Endothelial cell of umbilical vein (primary cell): ENCODE data around the gene BRCA1. TPM values are rescaled to one million over a fixed set of nuclear protein-coding genes. Genes with fewer than 3 reads are reported as not detected.
"Not testable (repeated sequence)": the region's sequence is repeated elsewhere in the genome, so short reads cannot be mapped to it uniquely, and the experiment has no call there.

Experiments
- BruUV-seq: library from RNA; stranded (reverse); fragments of 400-500 nt; replicated peaks from 2 replicates; lab custom pipeline; 2021; lab: Mats Ljungman, UMichigan
- CTCF ChIA-PET: fragments of 300-600, 350-600 bp; sonication (Branson Sonifier 250); formaldehyde crosslinking; loops from one replicate; lab custom pipeline; 2021; ENCODE audit warnings: antibody characterized with exemption, inconsistent platforms; lab: Charles Lee
- POLR2A ChIA-PET: fragments of 300-600, 350-600 bp; sonication (Branson Sonifier 250); formaldehyde crosslinking; loops from one replicate; lab custom pipeline; 2021; ENCODE audit warnings: antibody characterized with exemption, inconsistent platforms; lab: Charles Lee
- DNase-seq: peaks from one replicate; pipeline ENCODE4 v3.0.0-alpha.2; 2011; ENCODE audit warnings: low read depth, low spot score
- FAIRE-seq: peaks from 2 replicates; lab custom pipeline; 2011; peaks lifted over from hg19 to GRCh38; lab: Jason Lieb, UNC
- H2AFZ ChIP-seq: 2 replicates; pipeline ENCODE4 v1.6.0; 2012; ENCODE audit warnings: low read depth, low read length, control low read depth, inconsistent platforms
- H3K27ac ChIP-seq: 2 replicates; pipeline ENCODE4 v1.5.1; 2011; ENCODE audit warnings: low read depth, mild to moderate bottlenecking, control low read depth, low read length, moderate library complexity; ENCODE audit not compliant: insufficient read depth
- H3K27me3 ChIP-seq, 2 experiments: 2 replicates each; pipeline versions ENCODE4 v1.6.0 to v1.6.1; 2011; ENCODE audit warnings: low read length in 2 of 2, mixed read lengths in 1 of 2; ENCODE audit not compliant: control insufficient read depth in 2 of 2, insufficient read depth in 2 of 2
- H3K36me3 ChIP-seq, 2 experiments: 2 replicates in 1 of 2; 3 replicates in 1 of 2; pipeline ENCODE4 v1.5.1; 2011; ENCODE audit warnings: low read length in 2 of 2, mild to moderate bottlenecking in 1 of 2, moderate library complexity in 1 of 2; ENCODE audit not compliant: control insufficient read depth in 2 of 2, insufficient read depth in 2 of 2; ENCODE audit errors: extremely low read depth in 1 of 2
- H3K4me1 ChIP-seq: 3 replicates; pipeline ENCODE4 v1.5.1; 2011; ENCODE audit warnings: mild to moderate bottlenecking, low read length; ENCODE audit not compliant: control insufficient read depth, insufficient read depth; ENCODE audit errors: extremely low read depth
- H3K4me2 ChIP-seq: 2 replicates; pipeline ENCODE4 v1.6.1; 2011; ENCODE audit warnings: low read length, control low read depth, mixed read lengths; ENCODE audit not compliant: insufficient read depth
- H3K4me3 ChIP-seq, 3 experiments: fragments of 200-600 bp in 1 of 3; sonication (generic), shearing (Covaris generic) in 1 of 3; replicated peaks in 1 of 3; 2 replicates each; pipeline ENCODE4 v1.5.1; 2011 to 2016; ENCODE audit warnings: control low read depth in 3 of 3, low read length in 3 of 3, mild to moderate bottlenecking in 2 of 3, inconsistent platforms in 1 of 3, low read depth in 1 of 3, moderate library complexity in 1 of 3; ENCODE audit not compliant: insufficient read depth in 1 of 3
- H3K79me2 ChIP-seq: 2 replicates; pipeline ENCODE4 v1.6.0; 2012; ENCODE audit warnings: low read length, inconsistent platforms; ENCODE audit not compliant: control insufficient read depth, insufficient read depth
- H3K9ac ChIP-seq: replicated peaks from 2 replicates; pipeline ENCODE3; 2011; ENCODE audit warnings: low read length, control low read depth; ENCODE audit not compliant: insufficient read depth; ENCODE audit errors: extremely low read depth
- H3K9me1 ChIP-seq: replicated peaks from 3 replicates; pipeline ENCODE4 v1.6.0; 2011; ENCODE audit warnings: mild to moderate bottlenecking, low read length; ENCODE audit not compliant: control insufficient read depth, insufficient read depth; ENCODE audit errors: extremely low read depth
- H3K9me3 ChIP-seq: replicated peaks from 2 replicates; pipeline ENCODE4 v1.5.1; 2012; ENCODE audit warnings: low read length, inconsistent platforms; ENCODE audit not compliant: control insufficient read depth, insufficient read depth
- H4K20me1 ChIP-seq: replicated peaks from 2 replicates; pipeline ENCODE3; 2011; ENCODE audit warnings: mild to moderate bottlenecking, low read length; ENCODE audit not compliant: control insufficient read depth, insufficient read depth; ENCODE audit errors: extremely low read depth
- EZH2 ChIP-seq: IDR thresholded peaks from 2 replicates; pipeline ENCODE4 v1.6.1; 2012; ENCODE audit warnings: borderline replicate concordance, low read depth, mild to moderate bottlenecking, moderate library complexity, low read length, inconsistent platforms; ENCODE audit not compliant: severe bottlenecking
- GATA2 ChIP-seq: IDR thresholded peaks from 2 replicates; pipeline ENCODE4 v1.7.0; 2011; ENCODE audit warnings: low read depth, mild to moderate bottlenecking, moderate library complexity, mixed read lengths, low read length; ENCODE audit not compliant: insufficient read length, insufficient read depth
- JUN ChIP-seq: IDR thresholded peaks from 2 replicates; pipeline ENCODE4 v1.6.1; 2011; ENCODE audit warnings: borderline replicate concordance, low read depth; ENCODE audit not compliant: insufficient read length, insufficient read depth
- MYC ChIP-seq: IDR thresholded peaks from one replicate; pipeline ENCODE4 v1.6.1; 2011; ENCODE audit warnings: mild to moderate bottlenecking, low read depth, low read length
- POLR2A ChIP-seq: IDR thresholded peaks from 2 replicates; pipeline ENCODE4 v1.6.1; 2012; ENCODE audit warnings: low read depth, mild to moderate bottlenecking, control low read depth, low read length
- dilution Hi-C: fragments of 300-500 bp; cut with MboI; formaldehyde crosslinking; loops from one replicate; pipeline ENCODE4 v1.15.0; 2019; ENCODE audit warnings: low sequenced_read_pairs; ENCODE audit not compliant: extremely low pct_ligation_motif_present
- intact Hi-C: fragments of 100-400 bp; cut with micrococcal nuclease; formaldehyde crosslinking; loops from one replicate; pipeline ENCODE4 v1.10.0; 2022
- polyA plus RNA-seq, 4 experiments: library from polyadenylated mRNA; depleted of rRNA in 3 of 4; stranded (reverse) in 3 of 4; unstranded in 1 of 4; fragments of >200 nt; gene quantifications; 2 replicates each; pipeline versions ENCODE4 v1.2.1 to v1.2.3, GENCODE V29; 2011 to 2012; ENCODE audit warnings: missing spikeins in 1 of 4
- total RNA-seq: library from RNA; stranded (reverse); gene quantifications from 2 replicates; pipeline ENCODE4 v1.2.3, GENCODE V29; 2021
- TF ChIP-seq, protein P1 (sequence below), 2 donors: IDR thresholded peaks; 1 replicate in 1 of 2; 2 replicates in 1 of 2; pipeline ENCODE4 v1.5.1; 2011; ENCODE audit warnings: low read length in 2 of 2, mild to moderate bottlenecking in 2 of 2, moderate library complexity in 2 of 2, control low read depth in 1 of 2, inconsistent platforms in 1 of 2, low read depth in 1 of 2; ENCODE audit not compliant: insufficient read depth in 1 of 2; ENCODE audit errors: extremely low read depth in 1 of 2

Gene BRCA1
- total and polyA plus RNA-seq, 2 donors (not counting 3 experiments of a cell fraction or from before 2014, with no cell fraction given) = 14.3 to 29.0 TPM

DNA sequence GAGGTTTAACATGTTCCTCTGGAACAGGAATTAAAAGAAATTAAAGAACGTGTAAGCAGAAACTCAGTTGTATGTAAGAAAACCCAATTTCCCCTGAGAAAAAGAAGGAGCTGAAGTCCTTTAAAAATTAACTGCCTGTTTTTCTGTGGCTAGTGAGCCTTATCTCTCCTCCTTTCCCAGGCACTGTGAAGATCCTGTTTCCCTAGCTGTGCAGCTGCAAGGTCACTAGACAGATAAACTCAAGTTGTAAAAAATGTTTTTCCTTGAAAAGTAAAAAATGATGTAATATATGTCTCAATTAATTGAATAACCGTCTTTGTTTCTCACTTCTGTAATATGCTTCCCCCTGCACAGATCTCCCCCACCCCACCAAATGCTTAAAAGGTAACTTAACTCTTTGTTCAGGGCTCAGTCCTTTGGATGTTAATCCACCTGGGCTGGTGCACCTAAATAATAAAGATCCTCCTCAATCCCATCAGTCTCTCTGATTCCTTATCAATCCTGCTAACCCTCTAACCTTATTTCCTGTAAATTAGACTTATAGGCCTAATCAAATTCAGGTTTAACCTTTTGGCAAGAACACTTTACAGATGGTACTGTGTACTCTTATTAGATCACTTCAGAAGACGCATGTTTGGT, 28.2 kb upstream of the BRCA1 start:
- H3K27ac ChIP-seq, H3K79me2 ChIP-seq, H3K27me3 ChIP-seq, H3K4me1 ChIP-seq, H3K36me3 ChIP-seq, FAIRE-seq, H4K20me1 ChIP-seq, H3K9me3 ChIP-seq, H3K9me1 ChIP-seq, dilution Hi-C loops, H3K4me3 ChIP-seq, H3K9ac ChIP-seq, H2AFZ ChIP-seq, POLR2A ChIA-PET, intact Hi-C loops, H3K4me2 ChIP-seq, BruUV-seq: not testable (repeated sequence)
- peak; percentile 10 for DNase-seq
- CTCF ChIA-PET = interaction anchor here (1.4 kb wide), 1 partner anchor 19 kb away, joined by 3 read pairs; no protein-coding TSS in a partner anchor

DNA sequence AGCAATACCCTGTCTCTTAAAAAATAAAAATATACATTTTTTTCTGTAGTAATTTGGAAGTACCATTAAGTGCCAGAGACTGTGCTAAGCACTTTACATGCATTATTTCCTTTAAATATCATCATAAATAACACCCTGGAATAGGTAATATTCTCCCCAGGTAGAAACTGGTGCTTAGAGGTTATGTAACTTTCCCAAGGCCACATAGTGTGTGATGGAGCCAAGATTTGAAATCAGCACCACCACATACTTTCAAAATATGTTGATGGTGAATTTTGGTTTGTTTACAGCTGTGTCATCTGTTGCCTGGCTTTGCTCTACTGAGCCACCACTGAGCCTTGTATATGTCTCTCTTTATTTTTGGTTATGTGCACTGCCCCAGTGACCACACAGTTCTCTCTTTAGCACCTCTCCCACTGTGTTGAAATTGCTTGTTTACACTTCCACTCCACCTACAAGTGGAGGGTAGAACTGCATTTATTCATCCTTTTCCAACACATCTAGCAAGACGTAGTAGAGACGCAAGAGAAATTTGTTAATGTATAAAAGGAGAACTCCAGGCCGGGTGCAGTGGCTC, 26.8 kb upstream of the BRCA1 start:
- Histone ChIP-seq H2AFZ (no peak overlapping the region), H3K4me2 (no peak overlapping the region), H3K9me1 (no peaks in the 10 kb centered on the region), H3K27me3 (no peaks in the 10 kb centered on the region), H4K20me1 (no peaks in the 10 kb centered on the region), H3K36me3 (no peaks in the 10 kb centered on the region), H3K79me2 (no peaks in the 10 kb centered on the region), H3K27ac (no peak overlapping the region), H3K4me3 (no peak overlapping the region), H3K4me1 (no peaks in the 10 kb centered on the region), H3K9ac (no peak overlapping the region), H3K9me3 (no peaks in the 10 kb centered on the region)
- dilution Hi-C loops = no loop called here
- no TSS peak for BruUV-seq
- DNase-seq (no peak), FAIRE-seq (no peak)
- CTCF ChIA-PET = interaction anchor here (0.6 to 1.4 kb wide), 2 partner anchors 17 to 20 kb away, joined by 3 read pairs; no protein-coding TSS in a partner anchor
- POLR2A ChIA-PET = no interaction called here
- intact Hi-C loops = no loop called here
- TF ChIP-seq, protein P1, sequence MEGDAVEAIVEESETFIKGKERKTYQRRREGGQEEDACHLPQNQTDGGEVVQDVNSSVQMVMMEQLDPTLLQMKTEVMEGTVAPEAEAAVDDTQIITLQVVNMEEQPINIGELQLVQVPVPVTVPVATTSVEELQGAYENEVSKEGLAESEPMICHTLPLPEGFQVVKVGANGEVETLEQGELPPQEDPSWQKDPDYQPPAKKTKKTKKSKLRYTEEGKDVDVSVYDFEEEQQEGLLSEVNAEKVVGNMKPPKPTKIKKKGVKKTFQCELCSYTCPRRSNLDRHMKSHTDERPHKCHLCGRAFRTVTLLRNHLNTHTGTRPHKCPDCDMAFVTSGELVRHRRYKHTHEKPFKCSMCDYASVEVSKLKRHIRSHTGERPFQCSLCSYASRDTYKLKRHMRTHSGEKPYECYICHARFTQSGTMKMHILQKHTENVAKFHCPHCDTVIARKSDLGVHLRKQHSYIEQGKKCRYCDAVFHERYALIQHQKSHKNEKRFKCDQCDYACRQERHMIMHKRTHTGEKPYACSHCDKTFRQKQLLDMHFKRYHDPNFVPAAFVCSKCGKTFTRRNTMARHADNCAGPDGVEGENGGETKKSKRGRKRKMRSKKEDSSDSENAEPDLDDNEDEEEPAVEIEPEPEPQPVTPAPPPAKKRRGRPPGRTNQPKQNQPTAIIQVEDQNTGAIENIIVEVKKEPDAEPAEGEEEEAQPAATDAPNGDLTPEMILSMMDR (IDR thresholded peaks at IDR 0.05; ENCODE audit: extremely low read depth in 1 of 2, insufficient read depth in 1 of 2, low read depth in 1 of 2, low read length in 2 of 2) = no peak
- TF ChIP-seq POLR2A (no peak), GATA2 (no peak), EZH2 (no peak), MYC (no peak), JUN (no peak)
